ENCODE measurements around the gene CCNY. TPM values are rescaled to one million over a fixed set of nuclear protein-coding genes. Genes with fewer than 3 reads are reported as not detected.
"Not testable (repeated sequence)": the region's sequence is repeated elsewhere in the genome, so short reads cannot be mapped to it uniquely, and the experiment has no call there.

CCNY gene
- total RNA-seq, 8 experiments from 2014 or later: 24.8 to 57.1 (median 32.4) TPM

DNA sequence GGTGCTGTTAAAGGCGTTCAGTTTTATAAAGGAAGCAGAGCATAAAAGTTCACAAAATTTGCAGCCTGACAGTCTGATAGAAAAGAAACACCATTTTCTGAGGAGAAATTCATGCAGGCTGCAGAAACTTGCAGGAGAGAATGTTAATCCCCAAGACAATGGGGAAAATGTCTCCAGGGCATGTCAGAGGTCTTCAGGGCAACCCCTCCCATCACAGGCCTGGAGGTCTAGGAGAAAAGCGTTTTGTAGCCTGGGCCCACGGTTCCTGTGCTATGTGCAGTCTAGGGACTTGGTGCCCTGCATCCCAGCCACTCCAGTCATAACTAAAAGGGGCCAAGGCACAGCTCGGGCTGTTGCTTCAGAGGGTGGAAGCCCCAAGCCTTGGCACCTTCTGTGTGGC lies 200.5 kb downstream of the CCNY start:
- ATAC-seq (replicated peaks in 6 of 8): no peak
- Histone ChIP-seq H3K4me3 (no peak overlapping the region), H3K4me1 (replicated peaks in 1 of 2) (no peaks in the 10 kb centered on the region), H3K27ac (no peak overlapping the region)
- WGBS, 10 experiments: 80 to 100% (median 100%) methylated on average over 1 to 3 of the region's 4 CpGs; no CpG with 5 or more reads in 5 of the 10 experiments
- in situ Hi-C loops (cut with MboI; ENCODE audit: low pct_unique_long_range_greater_than_20kb in 2 of 9, low sequenced_read_pairs in 9 of 9, unreplicated experiment in 9 of 9): no loop called here

- ATAC-seq (replicated peaks in 6 of 8); H3K4me1 ChIP-seq (replicated peaks in 1 of 2); H3K4me3 ChIP-seq; H3K27ac ChIP-seq; in situ Hi-C loops (cut with MboI; ENCODE audit: low pct_unique_long_range_greater_than_20kb in 2 of 9, low sequenced_read_pairs in 9 of 9, unreplicated experiment in 9 of 9): not testable (repeated sequence)
- 80 to 100% (median 100%) methylated on average over 1 to 3 of the region's 3 CpGs; no CpG with 5 or more reads in 5 of the 10 experiments for WGBS, 10 experiments
Observed at GRCh38 chr10:35537925-35538324, 201.6 kb downstream of the CCNY start.

DNA sequence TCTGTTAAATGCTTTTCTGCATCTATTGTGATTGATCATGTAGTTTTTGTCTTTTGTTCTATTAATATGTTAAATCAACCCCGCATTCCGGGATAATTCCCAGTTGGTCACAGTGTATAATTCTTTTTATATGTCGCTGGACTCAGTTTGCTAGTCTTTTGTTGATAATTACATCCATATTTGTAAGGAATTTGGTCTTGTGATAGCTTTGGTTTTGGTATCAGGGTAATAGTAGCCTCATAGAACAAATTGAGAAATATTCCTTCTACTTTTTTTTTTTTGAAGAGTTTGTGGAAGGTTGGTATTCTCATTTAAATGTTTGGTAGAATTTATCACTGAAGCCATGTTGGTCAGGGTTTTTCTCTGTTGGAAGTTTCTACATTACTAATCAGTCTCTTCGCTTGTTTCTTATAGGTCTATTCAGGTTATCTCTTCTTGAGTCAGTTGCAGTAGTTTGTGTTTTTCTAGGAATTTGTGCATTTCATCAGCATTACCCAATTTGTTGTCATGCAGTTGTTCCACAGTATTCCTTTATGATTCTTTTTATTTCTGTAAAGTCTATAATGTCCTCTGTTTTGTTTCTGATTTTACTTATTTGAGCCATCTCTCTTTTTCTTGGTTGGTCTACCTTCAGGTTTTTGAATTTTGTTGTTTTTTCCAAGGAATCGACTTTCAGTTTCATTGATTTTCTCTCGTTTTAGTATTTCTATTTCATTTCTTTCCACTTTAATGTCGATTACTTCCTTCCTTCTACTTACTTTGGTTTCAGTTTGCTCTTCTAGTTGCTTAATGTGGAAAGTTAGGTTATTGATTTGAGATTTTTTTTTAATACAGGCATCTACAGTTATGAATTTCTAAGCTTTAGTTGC lies 204.2 kb downstream of the CCNY start:
- Histone ChIP-seq H3K4me3 (no peak overlapping the region), H3K27ac (no peak overlapping the region), H3K4me1 (replicated peaks in 1 of 2) (peaks cover 0 to 5% of the 10 kb centered on the region in 2 donors)
- ATAC-seq (replicated peaks in 6 of 8): no peak
- in situ Hi-C loops (cut with MboI; ENCODE audit: low pct_unique_long_range_greater_than_20kb in 2 of 9, low sequenced_read_pairs in 9 of 9, unreplicated experiment in 9 of 9): no loop called here
- 48 to 100% (median 79%) methylated on average over 4 to 7 of the region's 7 CpGs for WGBS, 10 experiments

- 78 to 100% (median 100%) methylated on average over 1 of the region's 1 CpG; no CpG with 5 or more reads in 3 of the 10 experiments for WGBS, 10 experiments
- Histone ChIP-seq H3K4me1 (replicated peaks in 1 of 2) (peaks cover 0 to 5% of the 10 kb centered on the region in 2 donors), H3K4me3 (no peak overlapping the region), H3K27ac (no peak overlapping the region)
- in situ Hi-C loops (cut with MboI; ENCODE audit: low pct_unique_long_range_greater_than_20kb in 2 of 9, low sequenced_read_pairs in 9 of 9, unreplicated experiment in 9 of 9): no loop called here
- ATAC-seq (replicated peaks in 6 of 8): no peak
Observed at GRCh38 chr10:35541720-35542119, 205.4 kb downstream of the CCNY start.

GRCh38 chr10:35542303-35542702 lies 206.0 kb downstream of the CCNY start:
- in situ Hi-C loops (cut with MboI; ENCODE audit: low pct_unique_long_range_greater_than_20kb in 2 of 9, low sequenced_read_pairs in 9 of 9, unreplicated experiment in 9 of 9): no loop called here
- Histone ChIP-seq H3K27ac (no peak overlapping the region), H3K4me1 (replicated peaks in 1 of 2) (peaks cover 0 to 5% of the 10 kb centered on the region in 2 donors), H3K4me3 (no peak overlapping the region)
- WGBS, 10 experiments: 80 to 100% (median 93%) methylated on average over 1 to 2 of the region's 4 CpGs; no CpG with 5 or more reads in 6 of the 10 experiments
- peak in 3 of 8 experiments; percentile 22 to 91 (median 61) for ATAC-seq (replicated peaks in 6 of 8)

DNA sequence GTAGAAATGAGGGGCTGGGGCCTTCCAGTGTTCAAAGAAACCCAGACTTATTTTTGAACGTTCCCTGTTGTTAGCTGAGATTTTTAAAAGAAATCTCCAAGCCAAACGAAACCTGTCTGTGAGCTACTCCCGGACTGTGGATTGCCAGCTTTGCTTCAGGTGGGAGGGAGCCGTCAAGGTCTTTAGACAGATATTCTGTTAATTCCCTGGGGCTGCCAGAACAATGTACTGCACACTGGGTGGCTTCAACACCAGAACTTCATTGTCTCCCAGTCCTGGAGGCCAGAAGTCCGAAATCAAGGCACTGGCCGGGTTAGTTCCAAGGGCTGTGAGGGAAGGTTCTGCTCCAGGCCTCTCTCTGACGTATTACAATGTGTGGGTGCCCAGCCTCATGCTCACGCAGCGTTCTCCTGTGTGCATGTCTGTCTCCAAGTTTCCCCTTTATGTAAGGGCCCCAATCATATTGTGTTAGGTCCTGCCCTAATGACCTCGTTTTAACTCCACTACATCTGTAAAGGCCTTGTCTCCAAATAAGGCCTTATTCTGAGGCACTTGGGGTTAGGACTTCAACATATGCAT lies 208.9 kb downstream of the CCNY start:
- 41 to 98% (median 89%) methylated on average over 3 to 10 of the region's 10 CpGs; no CpG with 5 or more reads in 3 of the 10 experiments for WGBS, 10 experiments
- H3K4me3 ChIP-seq: no peak overlapping the region
- ATAC-seq (replicated peaks in 6 of 8): no peak
- H3K4me1 ChIP-seq (replicated peaks in 1 of 2): peaks cover 0 to 5% of the 10 kb centered on the region in 2 donors
- in situ Hi-C loops (cut with MboI; ENCODE audit: low pct_unique_long_range_greater_than_20kb in 2 of 9, low sequenced_read_pairs in 9 of 9, unreplicated experiment in 9 of 9): no loop called here
- no peak overlapping the region for H3K27ac ChIP-seq

DNA sequence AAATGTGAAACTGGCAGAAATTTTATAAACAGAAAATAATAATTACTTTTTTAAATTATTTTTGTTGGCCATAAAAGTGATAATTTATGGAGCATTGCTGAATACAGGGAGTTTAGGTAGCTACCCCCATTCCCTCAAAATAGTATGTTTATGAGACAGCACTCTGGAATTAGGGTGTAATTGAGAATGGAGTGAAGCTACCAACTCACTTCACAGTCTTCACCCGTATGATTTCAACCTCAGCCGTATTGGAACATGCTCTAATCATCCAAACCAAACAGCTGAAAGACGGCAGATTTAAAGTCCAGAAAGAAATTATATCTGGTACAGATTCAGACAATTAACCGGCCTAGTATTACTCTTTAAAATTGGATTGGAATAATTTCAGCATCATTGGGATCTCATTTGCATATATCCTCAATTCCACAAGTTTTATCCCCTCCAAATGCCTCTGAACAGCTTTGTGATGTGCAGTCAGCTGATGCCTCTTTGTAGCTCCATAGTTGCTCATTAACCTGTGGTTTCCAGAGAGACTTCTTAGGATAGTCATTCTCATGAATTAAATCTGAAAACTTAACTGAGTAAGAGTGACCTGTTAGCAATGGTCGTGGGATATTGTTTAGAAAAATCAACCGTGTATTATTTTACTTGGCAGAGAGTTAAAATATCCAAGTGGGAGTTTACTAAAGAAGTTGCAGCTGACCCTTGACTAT lies 209.7 kb downstream of the CCNY start:
- peaks cover 0 to 5% of the 10 kb centered on the region in 2 donors for H3K4me1 ChIP-seq (replicated peaks in 1 of 2)
- H3K4me3 ChIP-seq: no peak overlapping the region
- WGBS, 10 experiments: 81 to 100% (median 90%) methylated on average over 2 to 6 of the region's 6 CpGs; no CpG with 5 or more reads in 1 of the 10 experiments
- in situ Hi-C loops (cut with MboI; ENCODE audit: low pct_unique_long_range_greater_than_20kb in 2 of 9, low sequenced_read_pairs in 9 of 9, unreplicated experiment in 9 of 9): no loop called here
- H3K27ac ChIP-seq: no peak overlapping the region
- ATAC-seq (replicated peaks in 6 of 8): no peak

- WGBS, 10 experiments: 78 to 100% (median 92%) methylated on average over 2 to 4 of the region's 4 CpGs; no CpG with 5 or more reads in 1 of the 10 experiments
- ATAC-seq (replicated peaks in 6 of 8): peak in 4 of 8 experiments; percentile 34 to 80 (median 64)
- in situ Hi-C loops (cut with MboI; ENCODE audit: low pct_unique_long_range_greater_than_20kb in 2 of 9, low sequenced_read_pairs in 9 of 9, unreplicated experiment in 9 of 9): no loop called here
Observed at GRCh38 chr10:35546824-35547225, 210.5 kb downstream of the CCNY start.

GRCh38 chr10:35552650-35553342 lies 216.5 kb downstream of the CCNY start:
- 69 to 100% (median 92%) methylated on average over 1 to 6 of the region's 7 CpGs for WGBS, 10 experiments
- no peak for ATAC-seq (replicated peaks in 6 of 8)
- in situ Hi-C loops (cut with MboI; ENCODE audit: low pct_unique_long_range_greater_than_20kb in 2 of 9, low sequenced_read_pairs in 9 of 9, unreplicated experiment in 9 of 9): loop anchor here in 1 of 9 experiments (25.0 kb wide), 1 partner anchor 315 kb away; no protein-coding TSS in a partner anchor

More at GRCh38 chr10:35546824-35547225, 210.5 kb downstream of the CCNY start:
- no peak overlapping the region for H3K27ac ChIP-seq
- H3K4me3 ChIP-seq: no peak overlapping the region
- H3K4me1 ChIP-seq (replicated peaks in 1 of 2): peaks cover 0 to 5% of the 10 kb centered on the region in 2 donors

DNA sequence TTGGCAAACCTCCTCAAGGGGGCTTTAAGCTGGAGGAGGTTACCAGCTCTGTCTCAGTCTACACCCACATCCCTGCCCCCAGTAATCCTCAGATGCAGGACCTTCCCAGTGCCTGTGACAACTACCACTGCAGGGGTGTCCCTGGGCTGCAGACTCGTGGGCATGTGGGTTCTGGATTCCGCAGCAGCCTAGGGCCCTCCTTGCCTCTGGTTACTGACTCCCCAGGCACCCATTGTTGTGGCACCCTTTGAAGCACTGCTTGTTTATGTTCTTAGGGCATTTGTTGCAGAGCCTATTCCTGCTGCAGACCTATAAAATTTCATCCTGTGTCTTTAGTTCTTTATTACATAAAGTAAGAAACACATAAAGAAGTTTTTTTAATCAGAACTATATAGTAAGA lies 217.7 kb downstream of the CCNY start:
- 40 to 76% (median 46%) methylated on average over 1 to 2 of the region's 2 CpGs; no CpG with 5 or more reads in 6 of the 10 experiments for WGBS, 10 experiments
- Histone ChIP-seq H3K27ac (no peak overlapping the region), H3K4me3 (no peak overlapping the region), H3K4me1 (replicated peaks in 1 of 2) (no peaks in the 10 kb centered on the region)
- no peak for ATAC-seq (replicated peaks in 6 of 8)
- in situ Hi-C loops (cut with MboI; ENCODE audit: low pct_unique_long_range_greater_than_20kb in 2 of 9, low sequenced_read_pairs in 9 of 9, unreplicated experiment in 9 of 9): loop anchor here in 1 of 9 experiments (25.0 kb wide), 1 partner anchor 317 kb away; no protein-coding TSS in a partner anchor

More at GRCh38 chr10:35552650-35553342, 216.5 kb downstream of the CCNY start:
- Histone ChIP-seq H3K4me3 (no peak overlapping the region), H3K4me1 (replicated peaks in 1 of 2) (no peaks in the 10 kb centered on the region), H3K27ac (no peak overlapping the region)

GRCh38 chr10:35554461-35555056 lies 218.2 kb downstream of the CCNY start:
- in situ Hi-C loops (cut with MboI; ENCODE audit: low pct_unique_long_range_greater_than_20kb in 2 of 9, low sequenced_read_pairs in 9 of 9, unreplicated experiment in 9 of 9): loop anchor here in 1 of 9 experiments (25.0 kb wide), 1 partner anchor 317 kb away; no protein-coding TSS in a partner anchor

More at GRCh38 chr10:35554461-35555056, 218.2 kb downstream of the CCNY start:
- ATAC-seq (replicated peaks in 6 of 8): peak in 1 of 8 experiments; percentile 44
- H3K4me3 ChIP-seq: no peak overlapping the region
- no peak overlapping the region for H3K27ac ChIP-seq
- WGBS, 10 experiments: 60 to 97% (median 82%) methylated on average over 1 to 3 of the region's 3 CpGs
- no peaks in the 10 kb centered on the region for H3K4me1 ChIP-seq (replicated peaks in 1 of 2)

Measured in motor neuron (in vitro differentiated cells).